Nephron (organoid): ENCODE results near the gene DEAF1.

Experiments used
- H3K27ac Mint-ChIP-seq, 3 experiments: 2 replicates each; pipeline ENCODE4 v1.8.0; 2020; ENCODE audit warnings: mixed read lengths in 3 of 3, mild to moderate bottlenecking in 2 of 3, moderate library complexity in 1 of 3
- H3K27me3 Mint-ChIP-seq: 2 replicates; pipeline ENCODE4 v1.8.0; 2021; ENCODE audit warnings: low read depth, mild to moderate bottlenecking, moderate library complexity, mixed read lengths
- H3K36me3 Mint-ChIP-seq: 2 replicates; pipeline ENCODE4 v1.8.0; 2020; ENCODE audit warnings: low read depth, mixed read lengths
- H3K4me1 Mint-ChIP-seq: 2 replicates; pipeline ENCODE4 v1.8.0; 2020; ENCODE audit warnings: mixed read lengths
- H3K4me3 Mint-ChIP-seq, 3 experiments: 2 replicates each; pipeline ENCODE4 v1.8.0; 2020; ENCODE audit warnings: mild to moderate bottlenecking in 3 of 3, mixed read lengths in 3 of 3, moderate library complexity in 2 of 3
- H3K9me3 Mint-ChIP-seq: 2 replicates; pipeline ENCODE4 v1.8.0; 2020; ENCODE audit warnings: mixed read lengths
- TF ChIP-seq, protein P1 (sequence below), 3 experiments: fragments of 200-600 bp; sonication (generic); IDR thresholded peaks; one replicate each; pipeline ENCODE4 v1.5.0; 2021; ENCODE audit warnings: antibody characterized with exemption in 3 of 3; ENCODE audit not compliant: unreplicated experiment in 3 of 3

The DEAF1 gene

DNA sequence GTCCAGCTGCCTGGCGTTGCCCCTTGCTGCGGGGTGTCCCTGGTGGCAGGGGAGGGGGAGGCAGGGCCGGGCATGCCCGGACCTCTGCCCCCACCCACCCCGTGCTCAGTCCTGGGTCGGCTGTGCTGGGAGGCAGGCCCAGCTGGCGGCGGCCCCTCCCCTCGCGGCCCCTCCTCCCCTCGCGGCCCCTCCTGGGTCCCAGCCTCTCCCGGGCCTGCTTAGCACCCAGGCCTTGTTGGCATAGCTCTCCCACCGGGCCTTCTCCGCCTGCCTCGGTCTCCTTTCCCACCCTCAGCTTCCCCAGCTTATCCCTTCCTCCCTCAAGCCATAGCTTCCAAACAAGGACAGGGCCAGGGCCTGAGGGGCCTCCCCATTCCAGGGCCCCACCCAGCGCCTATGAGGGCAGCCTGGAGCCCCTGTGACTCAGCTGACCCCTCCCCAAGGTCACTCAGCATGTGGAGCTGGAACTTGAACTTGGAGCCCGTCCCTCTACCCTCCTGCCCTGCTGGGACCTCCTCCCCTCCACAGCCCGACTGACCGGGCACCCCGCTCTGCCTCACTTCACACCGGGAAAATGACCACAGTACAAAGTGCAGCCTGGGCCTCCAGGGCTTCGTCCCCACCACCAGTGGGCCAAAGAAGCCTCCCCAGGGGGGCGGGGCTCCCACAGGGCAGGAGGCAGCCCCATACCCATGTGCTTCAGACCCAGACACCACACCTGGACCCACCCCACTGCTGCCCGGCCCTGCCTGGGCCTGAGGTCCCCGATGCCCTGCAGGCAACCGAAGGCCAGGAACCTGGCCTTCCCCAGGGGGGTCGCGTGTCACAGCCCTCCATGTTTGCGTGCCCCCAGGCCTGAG, 12.2 kb upstream of the DEAF1 start:
- Mint-ChIP-seq H3K4me3 (peak overlapping the region; percentile 49 to 76 (median 71)), H3K4me1 (peaks cover 7% of the 10 kb centered on the region), H3K36me3 (peaks cover 4% of the 10 kb centered on the region), H3K27me3 (peaks cover 19% of the 10 kb centered on the region), H3K9me3 (no peaks in the 10 kb centered on the region), H3K27ac (peak overlapping the region; percentile 44 to 93 (median 80))
- TF ChIP-seq, protein P1, sequence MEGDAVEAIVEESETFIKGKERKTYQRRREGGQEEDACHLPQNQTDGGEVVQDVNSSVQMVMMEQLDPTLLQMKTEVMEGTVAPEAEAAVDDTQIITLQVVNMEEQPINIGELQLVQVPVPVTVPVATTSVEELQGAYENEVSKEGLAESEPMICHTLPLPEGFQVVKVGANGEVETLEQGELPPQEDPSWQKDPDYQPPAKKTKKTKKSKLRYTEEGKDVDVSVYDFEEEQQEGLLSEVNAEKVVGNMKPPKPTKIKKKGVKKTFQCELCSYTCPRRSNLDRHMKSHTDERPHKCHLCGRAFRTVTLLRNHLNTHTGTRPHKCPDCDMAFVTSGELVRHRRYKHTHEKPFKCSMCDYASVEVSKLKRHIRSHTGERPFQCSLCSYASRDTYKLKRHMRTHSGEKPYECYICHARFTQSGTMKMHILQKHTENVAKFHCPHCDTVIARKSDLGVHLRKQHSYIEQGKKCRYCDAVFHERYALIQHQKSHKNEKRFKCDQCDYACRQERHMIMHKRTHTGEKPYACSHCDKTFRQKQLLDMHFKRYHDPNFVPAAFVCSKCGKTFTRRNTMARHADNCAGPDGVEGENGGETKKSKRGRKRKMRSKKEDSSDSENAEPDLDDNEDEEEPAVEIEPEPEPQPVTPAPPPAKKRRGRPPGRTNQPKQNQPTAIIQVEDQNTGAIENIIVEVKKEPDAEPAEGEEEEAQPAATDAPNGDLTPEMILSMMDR (IDR thresholded peaks at IDR 0.05; ENCODE audit: unreplicated experiment in 3 of 3): peak in 2 of 3 experiments; percentile 14 to 34

DNA sequence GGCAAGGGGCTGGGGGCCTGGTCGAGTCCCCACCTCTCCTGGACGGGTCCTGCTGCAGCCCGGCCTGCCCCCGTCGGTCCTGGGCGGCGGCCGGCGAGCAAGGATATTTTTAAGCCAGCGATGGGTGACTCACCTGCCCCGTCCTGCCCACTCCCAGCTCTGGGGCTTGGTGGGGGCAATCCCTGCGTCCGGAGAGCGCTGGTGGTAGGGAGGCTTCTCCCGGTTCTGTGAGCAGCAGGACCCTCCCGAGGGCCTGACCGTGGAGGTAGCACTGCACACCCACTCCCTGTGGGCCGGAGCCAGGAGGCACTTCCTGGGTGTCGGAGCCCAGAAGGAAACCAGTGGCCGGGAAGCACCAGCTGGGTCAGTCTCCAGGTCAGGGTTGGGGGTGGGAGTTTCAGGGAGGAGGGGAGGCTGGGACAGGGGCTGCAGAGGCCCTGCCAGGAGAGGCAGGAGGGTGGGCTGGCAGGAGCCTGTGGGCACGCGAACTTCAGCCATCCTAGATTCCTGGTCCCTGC, 11.5 kb upstream of the DEAF1 start:
- Mint-ChIP-seq H3K27me3 (peaks cover 19% of the 10 kb centered on the region), H3K4me3 (peak overlapping the region in 2 of 3 experiments; percentile 53 to 64), H3K4me1 (peaks cover 7% of the 10 kb centered on the region), H3K36me3 (peaks cover 8% of the 10 kb centered on the region), H3K27ac (peak overlapping the region in 1 of 3 experiments; percentile 57), H3K9me3 (no peaks in the 10 kb centered on the region)
- TF ChIP-seq, protein P1 (IDR thresholded peaks at IDR 0.05; ENCODE audit: unreplicated experiment in 3 of 3): no peak

DNA sequence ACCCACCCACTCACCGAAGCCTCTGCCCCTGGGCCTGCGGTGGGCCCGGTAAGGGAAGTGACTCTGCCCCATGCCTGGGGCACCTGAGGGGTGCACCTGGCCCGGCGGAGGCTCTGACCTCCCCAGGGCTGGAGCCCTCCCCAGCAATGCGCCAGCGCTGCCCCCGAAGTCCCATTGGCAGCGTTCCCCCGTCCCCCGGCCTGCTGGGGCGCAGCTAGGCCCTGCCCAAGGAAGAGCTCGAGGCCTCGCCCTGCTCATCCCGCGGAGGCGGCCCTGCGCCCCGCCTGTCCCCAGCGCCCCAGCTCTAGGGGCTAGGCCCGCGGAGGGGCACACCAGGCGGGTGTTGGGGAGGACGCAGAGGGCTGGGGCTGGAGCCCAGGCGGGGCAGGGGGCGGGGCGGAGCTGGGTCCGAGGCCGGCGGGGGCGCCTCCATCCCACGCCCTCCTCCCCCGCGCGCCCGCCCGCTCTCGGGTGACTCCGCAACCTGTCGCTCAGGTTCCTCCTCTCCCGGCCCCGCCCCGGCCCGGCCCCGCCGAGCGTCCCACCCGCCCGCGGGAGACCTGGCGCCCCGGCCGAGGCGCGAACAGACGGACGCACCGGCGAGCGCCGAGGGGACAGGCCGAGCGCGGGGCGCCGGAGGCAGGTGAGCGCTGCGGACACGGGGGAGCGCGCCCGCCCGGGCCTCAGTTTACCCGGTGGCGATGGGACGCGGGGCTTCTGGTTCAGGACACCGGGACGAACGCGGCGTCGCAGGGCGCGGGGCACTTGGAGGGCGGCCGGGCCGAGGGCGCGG, 10.8 kb upstream of the DEAF1 start, which contains the start of gene EPS8L2:
TSS of gene EPS8L2 (plus strand) at position 586 of the 793 bp plus-strand sequence. CDS start 3,177 bp downstream, outside the sequence.
- no peaks in the 10 kb centered on the region for H3K9me3 Mint-ChIP-seq
- H3K36me3 Mint-ChIP-seq: peaks cover 5% of the 10 kb centered on the region
- peak within 1 kb of the TSS in 2 of 3 experiments; percentile 70 to 76 for H3K4me3 Mint-ChIP-seq

DNA sequence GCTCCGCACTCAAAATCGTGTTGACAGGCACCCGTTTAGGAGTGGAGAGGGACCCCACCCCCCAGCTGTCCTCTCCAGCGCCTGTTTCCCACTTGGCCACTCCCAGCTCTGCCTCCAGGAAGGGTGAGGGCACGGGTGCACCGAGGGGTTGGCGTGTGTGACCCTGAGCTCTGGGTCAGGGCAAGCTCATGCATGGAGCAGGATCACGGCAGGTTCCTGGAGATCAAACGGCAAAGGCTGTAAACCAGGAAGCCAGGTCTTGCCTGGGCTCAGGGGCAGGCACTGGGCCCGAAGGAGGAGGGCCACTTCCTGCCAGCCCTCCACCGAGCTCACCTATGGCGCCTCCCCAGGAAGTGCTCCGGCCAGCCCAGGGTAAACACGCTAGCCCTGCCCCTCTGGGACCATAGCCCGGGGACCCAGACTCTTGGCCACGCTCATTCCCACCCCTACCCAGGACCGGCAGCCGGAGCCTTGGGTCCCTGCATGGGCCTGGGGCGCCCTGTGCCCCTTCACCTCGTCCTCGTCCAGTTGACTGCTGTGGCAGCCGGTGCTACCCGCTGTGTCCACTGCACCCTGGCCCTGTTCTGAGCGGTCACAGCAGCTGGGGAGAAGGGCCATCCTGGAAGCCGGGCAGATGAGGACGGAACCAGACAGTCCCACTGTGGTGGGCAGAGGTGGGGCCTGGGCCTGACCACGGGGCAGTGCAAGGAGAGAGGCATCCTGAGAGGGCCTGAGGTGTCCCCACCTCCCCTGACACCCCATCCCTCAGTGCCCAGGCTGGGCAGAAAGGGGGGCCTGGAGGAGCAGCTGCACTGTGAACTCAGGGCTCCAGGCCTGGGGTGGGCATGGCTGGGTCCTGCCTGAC, 10.0 kb upstream of the DEAF1 start:
- TF ChIP-seq, protein P1 (IDR thresholded peaks at IDR 0.05; ENCODE audit: unreplicated experiment in 3 of 3): no peak
- peak overlapping the region in 2 of 3 experiments; percentile 70 for H3K4me3 Mint-ChIP-seq
- no peaks in the 10 kb centered on the region for H3K9me3 Mint-ChIP-seq
- H3K27ac Mint-ChIP-seq: no peak overlapping the region
- H3K4me1 Mint-ChIP-seq: no peaks in the 10 kb centered on the region
- H3K27me3 Mint-ChIP-seq: peaks cover 10% of the 10 kb centered on the region
- H3K36me3 Mint-ChIP-seq: peaks cover 8% of the 10 kb centered on the region

More for the DNA sequence above, 10.8 kb upstream of the DEAF1 start, which contains the start of gene EPS8L2:
- TF ChIP-seq, protein P1 (IDR thresholded peaks at IDR 0.05; ENCODE audit: unreplicated experiment in 3 of 3): no peak
- H3K27ac Mint-ChIP-seq: peak within 1 kb of the TSS; percentile 29 to 93 (median 44)
- peaks cover under 1% of the 10 kb centered on the region for H3K4me1 Mint-ChIP-seq
- H3K27me3 Mint-ChIP-seq: peaks cover 15% of the 10 kb centered on the region

DNA sequence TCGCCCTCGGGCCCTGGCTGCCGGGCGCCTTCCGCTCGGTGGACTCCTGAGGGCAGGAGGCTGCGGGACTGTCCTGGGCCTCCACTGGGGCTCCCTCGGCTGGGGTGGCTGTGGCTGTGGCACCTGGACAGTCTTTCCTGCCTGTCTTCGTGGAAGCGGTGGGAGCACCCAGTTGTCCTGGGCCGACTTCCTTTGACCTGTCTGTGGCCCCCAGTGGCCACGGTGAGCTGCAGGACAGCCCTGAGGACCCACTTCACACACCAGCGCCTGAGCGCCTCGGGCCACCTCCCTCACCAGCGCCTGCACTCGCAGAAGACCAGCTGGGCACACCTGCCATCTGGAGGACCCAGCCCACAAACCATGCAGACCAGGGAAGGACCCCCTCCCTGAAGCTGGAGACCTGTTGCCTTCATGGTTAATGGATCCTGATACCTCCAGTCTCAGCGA, 9.2 kb upstream of the DEAF1 start:
- no peaks in the 10 kb centered on the region for H3K4me1 Mint-ChIP-seq

More for the DNA sequence above, 9.2 kb upstream of the DEAF1 start:
- no peak overlapping the region for H3K27ac Mint-ChIP-seq
- H3K36me3 Mint-ChIP-seq: peaks cover 8% of the 10 kb centered on the region
- no peak overlapping the region for H3K4me3 Mint-ChIP-seq
- peaks cover 10% of the 10 kb centered on the region for H3K27me3 Mint-ChIP-seq
- TF ChIP-seq, protein P1 (IDR thresholded peaks at IDR 0.05; ENCODE audit: unreplicated experiment in 3 of 3): no peak
- H3K9me3 Mint-ChIP-seq: no peaks in the 10 kb centered on the region
